Astrocyte of the spinal cord (primary cell): Measurements from ENCODE around the gene HUWE1.
A peak's percentile ranks its signal among the peaks of the same experiment; 100 is the strongest.

Source experiments
- DNase-seq: peaks from one replicate; pipeline ENCODE4 v3.0.0; 2011; ENCODE audit warnings: low read depth, low spot score
- H3K4me3 ChIP-seq: 2 replicates; pipeline ENCODE4 v1.5.1; 2011; ENCODE audit warnings: low read depth, mild to moderate bottlenecking, low read length, moderate library complexity
- in situ Hi-C: cut with HindIII; loops from 2 replicates; pipeline ENCODE4 v1.10.0; 2017; ENCODE audit warnings: low sequenced_read_pairs
- TF ChIP-seq, protein P1 (sequence below): IDR thresholded peaks from 2 replicates; pipeline ENCODE4 v1.5.1; 2012; ENCODE audit warnings: low read depth, mild to moderate bottlenecking, low read length, inconsistent platforms

The HUWE1 gene, protein sequence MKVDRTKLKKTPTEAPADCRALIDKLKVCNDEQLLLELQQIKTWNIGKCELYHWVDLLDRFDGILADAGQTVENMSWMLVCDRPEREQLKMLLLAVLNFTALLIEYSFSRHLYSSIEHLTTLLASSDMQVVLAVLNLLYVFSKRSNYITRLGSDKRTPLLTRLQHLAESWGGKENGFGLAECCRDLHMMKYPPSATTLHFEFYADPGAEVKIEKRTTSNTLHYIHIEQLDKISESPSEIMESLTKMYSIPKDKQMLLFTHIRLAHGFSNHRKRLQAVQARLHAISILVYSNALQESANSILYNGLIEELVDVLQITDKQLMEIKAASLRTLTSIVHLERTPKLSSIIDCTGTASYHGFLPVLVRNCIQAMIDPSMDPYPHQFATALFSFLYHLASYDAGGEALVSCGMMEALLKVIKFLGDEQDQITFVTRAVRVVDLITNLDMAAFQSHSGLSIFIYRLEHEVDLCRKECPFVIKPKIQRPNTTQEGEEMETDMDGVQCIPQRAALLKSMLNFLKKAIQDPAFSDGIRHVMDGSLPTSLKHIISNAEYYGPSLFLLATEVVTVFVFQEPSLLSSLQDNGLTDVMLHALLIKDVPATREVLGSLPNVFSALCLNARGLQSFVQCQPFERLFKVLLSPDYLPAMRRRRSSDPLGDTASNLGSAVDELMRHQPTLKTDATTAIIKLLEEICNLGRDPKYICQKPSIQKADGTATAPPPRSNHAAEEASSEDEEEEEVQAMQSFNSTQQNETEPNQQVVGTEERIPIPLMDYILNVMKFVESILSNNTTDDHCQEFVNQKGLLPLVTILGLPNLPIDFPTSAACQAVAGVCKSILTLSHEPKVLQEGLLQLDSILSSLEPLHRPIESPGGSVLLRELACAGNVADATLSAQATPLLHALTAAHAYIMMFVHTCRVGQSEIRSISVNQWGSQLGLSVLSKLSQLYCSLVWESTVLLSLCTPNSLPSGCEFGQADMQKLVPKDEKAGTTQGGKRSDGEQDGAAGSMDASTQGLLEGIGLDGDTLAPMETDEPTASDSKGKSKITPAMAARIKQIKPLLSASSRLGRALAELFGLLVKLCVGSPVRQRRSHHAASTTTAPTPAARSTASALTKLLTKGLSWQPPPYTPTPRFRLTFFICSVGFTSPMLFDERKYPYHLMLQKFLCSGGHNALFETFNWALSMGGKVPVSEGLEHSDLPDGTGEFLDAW (N-terminal part only)

DNA sequence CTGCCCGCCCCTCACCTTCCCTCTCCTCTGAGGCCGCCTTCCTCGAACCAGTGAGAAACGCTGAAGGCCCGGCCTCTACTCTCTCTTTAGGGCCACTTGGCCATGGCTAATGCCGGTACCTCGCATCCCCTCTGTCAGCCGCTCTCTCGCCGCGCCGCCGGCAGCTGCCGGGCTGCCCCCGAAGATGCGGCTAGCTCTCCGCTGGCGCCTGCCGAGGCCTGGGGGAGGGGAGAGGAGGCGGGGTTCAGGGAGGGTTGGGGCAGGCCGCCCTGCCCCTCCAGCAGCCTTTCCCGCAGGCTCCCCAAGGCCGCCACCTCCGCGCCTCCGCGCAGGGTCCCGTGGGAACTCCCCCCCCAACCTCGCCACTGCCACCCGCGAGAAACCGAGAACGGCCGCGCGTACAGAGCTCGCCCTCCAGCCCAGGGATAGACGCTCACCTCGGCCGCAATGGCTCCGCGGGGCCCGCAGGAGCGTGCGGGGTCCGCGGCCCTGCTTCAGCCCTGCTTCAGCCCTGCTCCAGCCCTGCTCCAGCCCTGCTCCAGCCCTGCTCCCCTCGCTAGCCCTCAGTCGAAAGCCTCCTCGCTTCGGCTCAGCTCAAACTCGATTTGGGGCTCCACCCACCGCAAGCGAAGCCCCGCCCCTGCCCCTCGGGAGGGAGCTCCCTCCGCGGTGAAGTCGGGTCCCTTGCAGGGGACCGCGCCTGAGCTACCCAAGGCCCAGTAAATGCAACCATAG lies at the start of gene HUWE1:
Gene HUWE1 (minus strand): TSS at position 569 of the 735 bp plus-strand sequence. CDS start 32,612 bp downstream, outside the sequence.
- in situ Hi-C loops = no loop called here
- H3K4me3 ChIP-seq = peak within 1 kb of the TSS; percentile 65
- peak; percentile 71 for DNase-seq
- TF ChIP-seq, protein P1, sequence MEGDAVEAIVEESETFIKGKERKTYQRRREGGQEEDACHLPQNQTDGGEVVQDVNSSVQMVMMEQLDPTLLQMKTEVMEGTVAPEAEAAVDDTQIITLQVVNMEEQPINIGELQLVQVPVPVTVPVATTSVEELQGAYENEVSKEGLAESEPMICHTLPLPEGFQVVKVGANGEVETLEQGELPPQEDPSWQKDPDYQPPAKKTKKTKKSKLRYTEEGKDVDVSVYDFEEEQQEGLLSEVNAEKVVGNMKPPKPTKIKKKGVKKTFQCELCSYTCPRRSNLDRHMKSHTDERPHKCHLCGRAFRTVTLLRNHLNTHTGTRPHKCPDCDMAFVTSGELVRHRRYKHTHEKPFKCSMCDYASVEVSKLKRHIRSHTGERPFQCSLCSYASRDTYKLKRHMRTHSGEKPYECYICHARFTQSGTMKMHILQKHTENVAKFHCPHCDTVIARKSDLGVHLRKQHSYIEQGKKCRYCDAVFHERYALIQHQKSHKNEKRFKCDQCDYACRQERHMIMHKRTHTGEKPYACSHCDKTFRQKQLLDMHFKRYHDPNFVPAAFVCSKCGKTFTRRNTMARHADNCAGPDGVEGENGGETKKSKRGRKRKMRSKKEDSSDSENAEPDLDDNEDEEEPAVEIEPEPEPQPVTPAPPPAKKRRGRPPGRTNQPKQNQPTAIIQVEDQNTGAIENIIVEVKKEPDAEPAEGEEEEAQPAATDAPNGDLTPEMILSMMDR = no peak

DNA sequence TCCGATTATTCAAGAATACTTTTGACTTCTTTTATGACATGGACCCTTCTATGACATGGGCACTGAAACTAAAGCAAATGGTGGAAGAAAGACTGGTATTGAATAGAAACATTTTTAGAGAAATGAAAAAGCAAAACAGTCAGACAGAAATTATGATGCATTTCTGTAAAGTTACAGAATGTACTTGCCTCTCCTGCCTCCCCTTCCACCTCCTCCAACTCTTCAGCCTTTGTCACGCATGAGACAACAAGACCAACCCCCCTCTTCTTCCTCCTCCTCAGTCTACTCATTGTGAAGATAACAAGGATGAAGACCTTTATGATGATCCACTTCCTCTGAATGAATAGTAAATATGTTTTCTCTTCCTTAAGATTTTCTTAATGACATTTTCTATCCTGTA lies 46.3 kb upstream of the HUWE1 start:
- TF ChIP-seq, protein P1 = no peak
- DNase-seq = no peak
- no peak overlapping the region for H3K4me3 ChIP-seq
- in situ Hi-C loops = no loop called here

DNA sequence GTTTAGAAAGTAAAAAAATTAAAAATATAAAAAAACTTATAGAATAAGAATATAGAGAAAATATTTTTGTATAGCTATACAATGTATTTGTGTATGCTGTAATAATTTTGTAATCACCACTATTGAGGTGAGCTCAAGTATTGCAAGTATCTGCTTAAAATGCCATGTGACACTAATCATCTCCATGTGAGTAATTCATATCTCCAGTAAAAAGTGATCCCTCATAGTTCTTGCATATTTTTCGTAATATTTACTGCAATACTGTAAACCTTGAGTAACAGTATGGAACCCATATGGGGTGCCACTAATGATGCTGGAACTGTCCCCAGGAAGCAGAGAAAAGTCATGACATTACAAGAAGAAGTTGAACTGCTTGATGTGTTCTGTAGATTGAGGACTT lies 43.2 kb upstream of the HUWE1 start:
- no peak overlapping the region for H3K4me3 ChIP-seq
- TF ChIP-seq, protein P1 = no peak
- DNase-seq = no peak
- in situ Hi-C loops = no loop called here

DNA sequence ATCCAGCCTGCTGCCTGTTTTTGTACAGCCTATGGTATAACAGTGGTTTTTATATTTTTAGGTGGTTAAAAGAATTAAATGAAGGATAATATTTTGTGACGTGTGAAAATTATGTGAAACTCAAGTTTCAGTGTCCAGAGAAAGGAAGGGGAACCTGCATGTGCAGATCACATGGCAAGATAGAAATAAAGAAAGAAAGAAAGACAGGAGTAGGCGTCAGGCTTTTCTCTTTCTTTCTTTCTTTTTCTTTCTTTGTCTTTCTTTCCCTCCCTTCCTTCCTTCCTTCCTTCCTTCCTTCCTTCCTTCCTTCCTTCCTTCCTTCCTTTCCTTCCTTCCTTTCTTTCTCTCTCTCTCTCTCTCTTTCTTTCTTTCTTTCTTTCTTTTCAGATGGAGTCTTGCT lies 42.0 kb upstream of the HUWE1 start:
- TF ChIP-seq, protein P1 = no peak
- no peak for DNase-seq
- in situ Hi-C loops = no loop called here
- H3K4me3 ChIP-seq = no peak overlapping the region

DNA sequence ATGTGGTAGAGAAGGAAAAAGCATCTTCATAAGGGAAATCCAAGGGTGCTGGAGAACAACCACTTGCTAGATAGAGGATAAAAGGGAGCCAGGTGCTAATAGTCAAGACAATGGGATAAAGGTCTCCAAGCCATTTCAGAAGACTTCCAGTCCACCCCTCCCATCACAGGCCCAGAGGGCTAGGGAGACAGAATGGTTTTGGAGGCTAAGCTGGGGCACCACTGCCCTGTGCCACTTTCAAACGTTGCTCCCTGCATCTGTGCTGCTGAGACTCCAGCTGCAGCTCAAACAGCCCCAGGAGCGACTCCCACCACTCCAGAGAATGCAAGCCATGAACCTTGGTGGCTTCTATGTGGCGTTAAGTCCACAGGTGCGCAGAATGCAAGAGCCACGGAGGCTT lies 38.4 kb upstream of the HUWE1 start:
- in situ Hi-C loops = no loop called here
- H3K4me3 ChIP-seq = no peak overlapping the region

More for the DNA sequence above, 38.4 kb upstream of the HUWE1 start:
- no peak for DNase-seq
- TF ChIP-seq, protein P1 = no peak
